WTC11 (cell line): ENCODE measurements around the gene CDK18. TPM values are rescaled to one million over a fixed set of nuclear protein-coding genes. Genes with fewer than 3 reads are reported as not detected.

Experiments
- ATAC-seq: fragments of 200-7000 bp; cut with Tn5 transposase; 2 replicates; pipeline ENCODE4 v1.10.0; 2021; ENCODE audit warnings: mild to moderate bottlenecking, moderate library complexity
- CTCF ChIA-PET: fragments of 300-600 bp; sonication (Branson Sonifier 250); formaldehyde crosslinking; loops from one replicate; lab custom pipeline; 2021; ENCODE audit warnings: antibody characterized with exemption; lab: Charles Lee
- POLR2A ChIA-PET: fragments of 350-600 bp; sonication (Branson Sonifier 250); formaldehyde crosslinking; loops from one replicate; lab custom pipeline; 2021; ENCODE audit warnings: antibody characterized with exemption; lab: Charles Lee
- DNase-seq: peaks from one replicate; pipeline ENCODE4 v3.0.0; 2021; ENCODE audit warnings: low spot score
- H3K27ac Mint-ChIP-seq: 2 replicates; pipeline ENCODE4 v1.8.0; 2021; ENCODE audit warnings: mixed read lengths
- H3K27me3 Mint-ChIP-seq: 2 replicates; pipeline ENCODE4 v1.8.0; 2021; ENCODE audit warnings: low read depth, mild to moderate bottlenecking, moderate library complexity, mixed read lengths
- H3K36me3 Mint-ChIP-seq: 2 replicates; pipeline ENCODE4 v1.8.0; 2021; ENCODE audit warnings: mixed read lengths
- H3K4me1 Mint-ChIP-seq: 2 replicates; pipeline ENCODE4 v1.8.0; 2022; ENCODE audit warnings: mixed read lengths
- H3K4me3 Mint-ChIP-seq: 2 replicates; pipeline ENCODE4 v1.8.0; 2021; ENCODE audit warnings: mild to moderate bottlenecking, moderate library complexity, mixed read lengths
- H3K9me3 Mint-ChIP-seq: 2 replicates; pipeline ENCODE4 v1.8.0; 2021; ENCODE audit warnings: mixed read lengths
- CBFB ChIP-seq: sonication (generic); formaldehyde crosslinking; IDR thresholded peaks from 2 replicates; pipeline ENCODE4 v1.8.1; 2022; ENCODE audit warnings: mild to moderate bottlenecking, low read depth, missing genetic modification reagents
- CREB1 ChIP-seq: sonication (generic); formaldehyde crosslinking; IDR thresholded peaks from 2 replicates; pipeline ENCODE4 v1.8.0; 2023; ENCODE audit warnings: mild to moderate bottlenecking, missing genetic modification reagents
- CREM ChIP-seq: sonication (generic); formaldehyde crosslinking; IDR thresholded peaks from 2 replicates; pipeline ENCODE4 v1.8.1; 2022; ENCODE audit warnings: mild to moderate bottlenecking, missing genetic modification reagents, moderate library complexity
- ETV6 ChIP-seq: sonication (generic); formaldehyde crosslinking; IDR thresholded peaks from 2 replicates; pipeline ENCODE4 v1.8.1; 2022; ENCODE audit warnings: mild to moderate bottlenecking, missing genetic modification reagents
- GTF2I ChIP-seq: fragments of 250-450 bp; sonication (Bioruptor Pico); conservative IDR thresholded peaks from 2 replicates; pipeline ENCODE4 v1.4.0; 2021; ENCODE audit warnings: mild to moderate bottlenecking
- NFE2L1 ChIP-seq: sonication (generic); formaldehyde crosslinking; IDR thresholded peaks from 2 replicates; pipeline ENCODE4 v1.8.1; 2023; ENCODE audit warnings: missing genetic modification reagents
- NFYB ChIP-seq: sonication (generic); formaldehyde crosslinking; conservative IDR thresholded peaks from 2 replicates; pipeline ENCODE4 v1.8.0; 2022; ENCODE audit warnings: low read depth, missing genetic modification reagents
- NR2C2 ChIP-seq: sonication (generic); formaldehyde crosslinking; IDR thresholded peaks from 2 replicates; pipeline ENCODE4 v1.8.0; 2022; ENCODE audit warnings: mild to moderate bottlenecking, missing genetic modification reagents
- total RNA-seq: library from RNA; stranded (reverse); gene quantifications from 3 replicates; pipeline ENCODE4 v1.2.3, GENCODE V29; 2021
- TF ChIP-seq, protein P1 (sequence below): sonication (generic); formaldehyde crosslinking; IDR thresholded peaks from 2 replicates; pipeline ENCODE4 v1.8.1; 2023; ENCODE audit warnings: mild to moderate bottlenecking, missing genetic modification reagents, borderline replicate concordance
- TF ChIP-seq, protein P2 (sequence below): sonication (generic); formaldehyde crosslinking; IDR thresholded peaks from 2 replicates; pipeline ENCODE4 v1.8.0; 2022; ENCODE audit warnings: mild to moderate bottlenecking, missing genetic modification reagents
- TF ChIP-seq, protein P3 (sequence below): fragments of 200-600 bp; IDR thresholded peaks from 2 replicates; pipeline ENCODE4 v1.8.0; 2022; ENCODE audit warnings: antibody characterized with exemption
- TF ChIP-seq, protein P4 (sequence below): fragments of 250-450 bp; sonication (Bioruptor Pico); IDR thresholded peaks from 2 replicates; pipeline ENCODE4 v1.9.0; 2021; ENCODE audit warnings: mild to moderate bottlenecking, borderline replicate concordance
- TF ChIP-seq, protein P5 (sequence below): sonication (generic); formaldehyde crosslinking; IDR thresholded peaks from 2 replicates; pipeline ENCODE4 v1.8.0; 2022; ENCODE audit warnings: mild to moderate bottlenecking, missing genetic modification reagents
- TF ChIP-seq, protein P6 (sequence below): sonication (generic); formaldehyde crosslinking; IDR thresholded peaks from 2 replicates; pipeline ENCODE4 v1.8.1; 2023; ENCODE audit warnings: mild to moderate bottlenecking, missing genetic modification reagents
- TF ChIP-seq, protein P7 (sequence below): fragments of 250-450 bp; sonication (Bioruptor Pico); IDR thresholded peaks from 2 replicates; pipeline ENCODE4 v1.8.0; 2021; ENCODE audit warnings: mild to moderate bottlenecking
- TF ChIP-seq, protein P8 (sequence below): sonication (generic); formaldehyde crosslinking; IDR thresholded peaks from 2 replicates; pipeline ENCODE4 v1.8.1; 2022; ENCODE audit warnings: low read depth, mild to moderate bottlenecking, moderate library complexity, missing genetic modification reagents, borderline replicate concordance
- TF ChIP-seq, protein P9 (sequence below): sonication (generic); formaldehyde crosslinking; IDR thresholded peaks from 2 replicates; pipeline ENCODE4 v1.8.0; 2022; ENCODE audit warnings: mild to moderate bottlenecking, missing genetic modification reagents

Gene CDK18
- total RNA-seq, 1 experiment from 2014 or later: 71.9 TPM

DNA sequence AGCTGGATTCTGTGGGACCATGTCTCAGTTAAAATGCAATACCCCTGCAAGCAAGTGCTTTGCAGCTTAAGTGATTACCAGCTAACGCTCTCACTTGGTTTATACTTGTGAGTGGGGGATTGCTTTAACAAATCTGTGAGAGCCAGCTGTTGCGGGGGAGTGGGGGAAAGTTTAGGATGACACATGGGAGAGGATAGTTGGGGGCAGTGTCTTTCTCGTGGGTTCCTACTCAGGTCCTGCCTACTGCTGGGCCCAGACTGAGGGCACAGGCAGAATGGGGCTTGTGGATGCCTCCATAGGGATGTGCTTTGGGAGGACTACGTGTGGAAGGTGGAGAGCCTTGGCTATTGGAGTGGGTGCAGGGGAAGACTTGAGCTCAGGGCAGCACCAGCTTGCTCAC is 67.3 kb downstream of the CDK18 start (continued):
- TF ChIP-seq, protein P1, sequence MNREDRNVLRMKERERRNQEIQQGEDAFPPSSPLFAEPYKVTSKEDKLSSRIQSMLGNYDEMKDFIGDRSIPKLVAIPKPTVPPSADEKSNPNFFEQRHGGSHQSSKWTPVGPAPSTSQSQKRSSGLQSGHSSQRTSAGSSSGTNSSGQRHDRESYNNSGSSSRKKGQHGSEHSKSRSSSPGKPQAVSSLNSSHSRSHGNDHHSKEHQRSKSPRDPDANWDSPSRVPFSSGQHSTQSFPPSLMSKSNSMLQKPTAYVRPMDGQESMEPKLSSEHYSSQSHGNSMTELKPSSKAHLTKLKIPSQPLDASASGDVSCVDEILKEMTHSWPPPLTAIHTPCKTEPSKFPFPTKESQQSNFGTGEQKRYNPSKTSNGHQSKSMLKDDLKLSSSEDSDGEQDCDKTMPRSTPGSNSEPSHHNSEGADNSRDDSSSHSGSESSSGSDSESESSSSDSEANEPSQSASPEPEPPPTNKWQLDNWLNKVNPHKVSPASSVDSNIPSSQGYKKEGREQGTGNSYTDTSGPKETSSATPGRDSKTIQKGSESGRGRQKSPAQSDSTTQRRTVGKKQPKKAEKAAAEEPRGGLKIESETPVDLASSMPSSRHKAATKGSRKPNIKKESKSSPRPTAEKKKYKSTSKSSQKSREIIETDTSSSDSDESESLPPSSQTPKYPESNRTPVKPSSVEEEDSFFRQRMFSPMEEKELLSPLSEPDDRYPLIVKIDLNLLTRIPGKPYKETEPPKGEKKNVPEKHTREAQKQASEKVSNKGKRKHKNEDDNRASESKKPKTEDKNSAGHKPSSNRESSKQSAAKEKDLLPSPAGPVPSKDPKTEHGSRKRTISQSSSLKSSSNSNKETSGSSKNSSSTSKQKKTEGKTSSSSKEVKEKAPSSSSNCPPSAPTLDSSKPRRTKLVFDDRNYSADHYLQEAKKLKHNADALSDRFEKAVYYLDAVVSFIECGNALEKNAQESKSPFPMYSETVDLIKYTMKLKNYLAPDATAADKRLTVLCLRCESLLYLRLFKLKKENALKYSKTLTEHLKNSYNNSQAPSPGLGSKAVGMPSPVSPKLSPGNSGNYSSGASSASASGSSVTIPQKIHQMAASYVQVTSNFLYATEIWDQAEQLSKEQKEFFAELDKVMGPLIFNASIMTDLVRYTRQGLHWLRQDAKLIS (CRISPR knock-in tag): no peak
- TF ChIP-seq CBFB (CRISPR knock-in tag) (no peak), NR2C2 (CRISPR knock-in tag) (no peak), ETV6 (CRISPR knock-in tag) (no peak), GTF2I (CRISPR knock-in tag) (no peak)
- TF ChIP-seq, protein P2, sequence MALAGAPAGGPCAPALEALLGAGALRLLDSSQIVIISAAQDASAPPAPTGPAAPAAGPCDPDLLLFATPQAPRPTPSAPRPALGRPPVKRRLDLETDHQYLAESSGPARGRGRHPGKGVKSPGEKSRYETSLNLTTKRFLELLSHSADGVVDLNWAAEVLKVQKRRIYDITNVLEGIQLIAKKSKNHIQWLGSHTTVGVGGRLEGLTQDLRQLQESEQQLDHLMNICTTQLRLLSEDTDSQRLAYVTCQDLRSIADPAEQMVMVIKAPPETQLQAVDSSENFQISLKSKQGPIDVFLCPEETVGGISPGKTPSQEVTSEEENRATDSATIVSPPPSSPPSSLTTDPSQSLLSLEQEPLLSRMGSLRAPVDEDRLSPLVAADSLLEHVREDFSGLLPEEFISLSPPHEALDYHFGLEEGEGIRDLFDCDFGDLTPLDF (CRISPR knock-in tag): no peak

DNA sequence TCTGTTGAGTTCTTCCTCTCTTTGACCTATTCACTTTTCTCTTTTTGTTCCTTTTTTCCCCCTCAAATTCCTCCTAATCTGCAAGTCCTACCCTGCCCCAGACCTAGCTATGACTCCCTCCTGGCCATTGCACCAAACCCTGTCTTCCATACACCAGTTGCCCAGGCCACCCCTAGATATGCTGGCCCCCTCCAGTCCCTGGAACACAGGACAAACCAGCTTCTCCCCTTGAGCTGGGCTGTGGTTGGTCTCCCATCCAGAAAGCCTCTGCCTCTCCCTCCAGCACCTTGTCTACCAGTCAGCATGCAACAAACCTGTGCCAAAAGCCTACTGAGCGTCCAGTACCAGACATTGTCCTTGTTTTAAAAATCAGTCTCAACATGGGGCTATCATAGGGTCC is 68.0 kb downstream of the CDK18 start:
- ChIA-PET POLR2A (interaction anchor here (0.6 kb wide), 1 partner anchor 240 kb away, joined by 3 read pairs; no protein-coding TSS in a partner anchor), CTCF (interaction anchor here (0.7 to 1.9 kb wide), 9 partner anchors 11 to 218 kb away, joined by 3 to 9 read pairs (median 5); no protein-coding TSS in a partner anchor)
- no peak for DNase-seq
- H3K4me1 Mint-ChIP-seq: peaks cover 8% of the 10 kb centered on the region
- ATAC-seq: no peak
- H3K9me3 Mint-ChIP-seq: no peaks in the 10 kb centered on the region
- no peak overlapping the region for H3K4me3 Mint-ChIP-seq
- H3K36me3 Mint-ChIP-seq: no peaks in the 10 kb centered on the region
- no peak overlapping the region for H3K27ac Mint-ChIP-seq
- H3K27me3 Mint-ChIP-seq: peaks cover 56% of the 10 kb centered on the region
- TF ChIP-seq, protein P3, sequence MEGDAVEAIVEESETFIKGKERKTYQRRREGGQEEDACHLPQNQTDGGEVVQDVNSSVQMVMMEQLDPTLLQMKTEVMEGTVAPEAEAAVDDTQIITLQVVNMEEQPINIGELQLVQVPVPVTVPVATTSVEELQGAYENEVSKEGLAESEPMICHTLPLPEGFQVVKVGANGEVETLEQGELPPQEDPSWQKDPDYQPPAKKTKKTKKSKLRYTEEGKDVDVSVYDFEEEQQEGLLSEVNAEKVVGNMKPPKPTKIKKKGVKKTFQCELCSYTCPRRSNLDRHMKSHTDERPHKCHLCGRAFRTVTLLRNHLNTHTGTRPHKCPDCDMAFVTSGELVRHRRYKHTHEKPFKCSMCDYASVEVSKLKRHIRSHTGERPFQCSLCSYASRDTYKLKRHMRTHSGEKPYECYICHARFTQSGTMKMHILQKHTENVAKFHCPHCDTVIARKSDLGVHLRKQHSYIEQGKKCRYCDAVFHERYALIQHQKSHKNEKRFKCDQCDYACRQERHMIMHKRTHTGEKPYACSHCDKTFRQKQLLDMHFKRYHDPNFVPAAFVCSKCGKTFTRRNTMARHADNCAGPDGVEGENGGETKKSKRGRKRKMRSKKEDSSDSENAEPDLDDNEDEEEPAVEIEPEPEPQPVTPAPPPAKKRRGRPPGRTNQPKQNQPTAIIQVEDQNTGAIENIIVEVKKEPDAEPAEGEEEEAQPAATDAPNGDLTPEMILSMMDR: no peak
- TF ChIP-seq, protein P4, sequence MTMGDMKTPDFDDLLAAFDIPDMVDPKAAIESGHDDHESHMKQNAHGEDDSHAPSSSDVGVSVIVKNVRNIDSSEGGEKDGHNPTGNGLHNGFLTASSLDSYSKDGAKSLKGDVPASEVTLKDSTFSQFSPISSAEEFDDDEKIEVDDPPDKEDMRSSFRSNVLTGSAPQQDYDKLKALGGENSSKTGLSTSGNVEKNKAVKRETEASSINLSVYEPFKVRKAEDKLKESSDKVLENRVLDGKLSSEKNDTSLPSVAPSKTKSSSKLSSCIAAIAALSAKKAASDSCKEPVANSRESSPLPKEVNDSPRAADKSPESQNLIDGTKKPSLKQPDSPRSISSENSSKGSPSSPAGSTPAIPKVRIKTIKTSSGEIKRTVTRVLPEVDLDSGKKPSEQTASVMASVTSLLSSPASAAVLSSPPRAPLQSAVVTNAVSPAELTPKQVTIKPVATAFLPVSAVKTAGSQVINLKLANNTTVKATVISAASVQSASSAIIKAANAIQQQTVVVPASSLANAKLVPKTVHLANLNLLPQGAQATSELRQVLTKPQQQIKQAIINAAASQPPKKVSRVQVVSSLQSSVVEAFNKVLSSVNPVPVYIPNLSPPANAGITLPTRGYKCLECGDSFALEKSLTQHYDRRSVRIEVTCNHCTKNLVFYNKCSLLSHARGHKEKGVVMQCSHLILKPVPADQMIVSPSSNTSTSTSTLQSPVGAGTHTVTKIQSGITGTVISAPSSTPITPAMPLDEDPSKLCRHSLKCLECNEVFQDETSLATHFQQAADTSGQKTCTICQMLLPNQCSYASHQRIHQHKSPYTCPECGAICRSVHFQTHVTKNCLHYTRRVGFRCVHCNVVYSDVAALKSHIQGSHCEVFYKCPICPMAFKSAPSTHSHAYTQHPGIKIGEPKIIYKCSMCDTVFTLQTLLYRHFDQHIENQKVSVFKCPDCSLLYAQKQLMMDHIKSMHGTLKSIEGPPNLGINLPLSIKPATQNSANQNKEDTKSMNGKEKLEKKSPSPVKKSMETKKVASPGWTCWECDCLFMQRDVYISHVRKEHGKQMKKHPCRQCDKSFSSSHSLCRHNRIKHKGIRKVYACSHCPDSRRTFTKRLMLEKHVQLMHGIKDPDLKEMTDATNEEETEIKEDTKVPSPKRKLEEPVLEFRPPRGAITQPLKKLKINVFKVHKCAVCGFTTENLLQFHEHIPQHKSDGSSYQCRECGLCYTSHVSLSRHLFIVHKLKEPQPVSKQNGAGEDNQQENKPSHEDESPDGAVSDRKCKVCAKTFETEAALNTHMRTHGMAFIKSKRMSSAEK (CRISPR knock-in tag): no peak
- TF ChIP-seq NFYB (CRISPR knock-in tag) (no peak), CREB1 (no peak), NFE2L1 (CRISPR knock-in tag) (no peak), NR2C2 (CRISPR knock-in tag) (no peak), CREM (CRISPR knock-in tag) (no peak)
- TF ChIP-seq, protein P5, sequence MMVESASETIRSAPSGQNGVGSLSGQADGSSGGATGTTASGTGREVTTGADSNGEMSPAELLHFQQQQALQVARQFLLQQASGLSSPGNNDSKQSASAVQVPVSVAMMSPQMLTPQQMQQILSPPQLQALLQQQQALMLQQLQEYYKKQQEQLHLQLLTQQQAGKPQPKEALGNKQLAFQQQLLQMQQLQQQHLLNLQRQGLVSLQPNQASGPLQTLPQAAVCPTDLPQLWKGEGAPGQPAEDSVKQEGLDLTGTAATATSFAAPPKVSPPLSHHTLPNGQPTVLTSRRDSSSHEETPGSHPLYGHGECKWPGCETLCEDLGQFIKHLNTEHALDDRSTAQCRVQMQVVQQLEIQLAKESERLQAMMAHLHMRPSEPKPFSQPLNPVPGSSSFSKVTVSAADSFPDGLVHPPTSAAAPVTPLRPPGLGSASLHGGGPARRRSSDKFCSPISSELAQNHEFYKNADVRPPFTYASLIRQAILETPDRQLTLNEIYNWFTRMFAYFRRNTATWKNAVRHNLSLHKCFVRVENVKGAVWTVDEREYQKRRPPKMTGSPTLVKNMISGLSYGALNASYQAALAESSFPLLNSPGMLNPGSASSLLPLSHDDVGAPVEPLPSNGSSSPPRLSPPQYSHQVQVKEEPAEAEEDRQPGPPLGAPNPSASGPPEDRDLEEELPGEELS: no peak
- TF ChIP-seq, protein P6, sequence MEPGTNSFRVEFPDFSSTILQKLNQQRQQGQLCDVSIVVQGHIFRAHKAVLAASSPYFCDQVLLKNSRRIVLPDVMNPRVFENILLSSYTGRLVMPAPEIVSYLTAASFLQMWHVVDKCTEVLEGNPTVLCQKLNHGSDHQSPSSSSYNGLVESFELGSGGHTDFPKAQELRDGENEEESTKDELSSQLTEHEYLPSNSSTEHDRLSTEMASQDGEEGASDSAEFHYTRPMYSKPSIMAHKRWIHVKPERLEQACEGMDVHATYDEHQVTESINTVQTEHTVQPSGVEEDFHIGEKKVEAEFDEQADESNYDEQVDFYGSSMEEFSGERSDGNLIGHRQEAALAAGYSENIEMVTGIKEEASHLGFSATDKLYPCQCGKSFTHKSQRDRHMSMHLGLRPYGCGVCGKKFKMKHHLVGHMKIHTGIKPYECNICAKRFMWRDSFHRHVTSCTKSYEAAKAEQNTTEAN (CRISPR knock-in tag): no peak
- TF ChIP-seq, protein P7, sequence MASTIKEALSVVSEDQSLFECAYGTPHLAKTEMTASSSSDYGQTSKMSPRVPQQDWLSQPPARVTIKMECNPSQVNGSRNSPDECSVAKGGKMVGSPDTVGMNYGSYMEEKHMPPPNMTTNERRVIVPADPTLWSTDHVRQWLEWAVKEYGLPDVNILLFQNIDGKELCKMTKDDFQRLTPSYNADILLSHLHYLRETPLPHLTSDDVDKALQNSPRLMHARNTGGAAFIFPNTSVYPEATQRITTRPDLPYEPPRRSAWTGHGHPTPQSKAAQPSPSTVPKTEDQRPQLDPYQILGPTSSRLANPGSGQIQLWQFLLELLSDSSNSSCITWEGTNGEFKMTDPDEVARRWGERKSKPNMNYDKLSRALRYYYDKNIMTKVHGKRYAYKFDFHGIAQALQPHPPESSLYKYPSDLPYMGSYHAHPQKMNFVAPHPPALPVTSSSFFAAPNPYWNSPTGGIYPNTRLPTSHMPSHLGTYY (CRISPR knock-in tag): no peak
- TF ChIP-seq, protein P8, sequence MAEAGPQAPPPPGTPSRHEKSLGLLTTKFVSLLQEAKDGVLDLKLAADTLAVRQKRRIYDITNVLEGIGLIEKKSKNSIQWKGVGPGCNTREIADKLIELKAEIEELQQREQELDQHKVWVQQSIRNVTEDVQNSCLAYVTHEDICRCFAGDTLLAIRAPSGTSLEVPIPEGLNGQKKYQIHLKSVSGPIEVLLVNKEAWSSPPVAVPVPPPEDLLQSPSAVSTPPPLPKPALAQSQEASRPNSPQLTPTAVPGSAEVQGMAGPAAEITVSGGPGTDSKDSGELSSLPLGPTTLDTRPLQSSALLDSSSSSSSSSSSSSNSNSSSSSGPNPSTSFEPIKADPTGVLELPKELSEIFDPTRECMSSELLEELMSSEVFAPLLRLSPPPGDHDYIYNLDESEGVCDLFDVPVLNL (CRISPR knock-in tag): no peak
- TF ChIP-seq, protein P9, sequence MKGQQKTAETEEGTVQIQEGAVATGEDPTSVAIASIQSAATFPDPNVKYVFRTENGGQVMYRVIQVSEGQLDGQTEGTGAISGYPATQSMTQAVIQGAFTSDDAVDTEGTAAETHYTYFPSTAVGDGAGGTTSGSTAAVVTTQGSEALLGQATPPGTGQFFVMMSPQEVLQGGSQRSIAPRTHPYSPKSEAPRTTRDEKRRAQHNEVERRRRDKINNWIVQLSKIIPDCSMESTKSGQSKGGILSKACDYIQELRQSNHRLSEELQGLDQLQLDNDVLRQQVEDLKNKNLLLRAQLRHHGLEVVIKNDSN (CRISPR knock-in tag): no peak
